ENCODE data around the gene HK1. TPM values are rescaled to one million over a fixed set of nuclear protein-coding genes. Genes with fewer than 3 reads are reported as not detected.

The HK1 gene
- total and polyA plus RNA-seq, 10 donors, result 19.0 to 108 (median 63.4) TPM

- 36 to 46% (median 41%) methylated on average over 3 of the region's 3 CpGs for WGBS, 5 donors
- H3K27ac ChIP-seq, result no peak overlapping the region
- H3K36me3 ChIP-seq, result no peaks in the 10 kb centered on the region
- H3K27me3 ChIP-seq (replicated peaks in 1 of 7), result no peaks in the 10 kb centered on the region
- no peak for TF ChIP-seq POLR2AphosphoS5 (IDR thresholded peaks at IDR 0.05)
- H3K4me1 ChIP-seq, result peaks cover 0 to 5% (median 0%) of the 10 kb centered on the region in 6 donors
- intact Hi-C loops (cut with DNase I; ENCODE audit: low total_unique reads), result no loop called here
- H3K4me3 ChIP-seq, result no peak overlapping the region
- no peaks in the 10 kb centered on the region for H3K9me3 ChIP-seq
- DNase-seq, result no peak
Observed at GRCh38 chr10:69270990-69271389, 7.3 kb upstream of the HK1 start.

- intact Hi-C loops (cut with DNase I; ENCODE audit: low total_unique reads), result no loop called here
- Histone ChIP-seq H3K27ac (no peak overlapping the region), H3K4me3 (no peak overlapping the region), H3K27me3 (replicated peaks in 1 of 7) (no peaks in the 10 kb centered on the region), H3K4me1 (peaks cover 0 to 5% (median 0%) of the 10 kb centered on the region in 6 donors), H3K9me3 (no peaks in the 10 kb centered on the region), H3K36me3 (no peaks in the 10 kb centered on the region)
- DNase-seq, result no peak
- TF ChIP-seq POLR2AphosphoS5 (IDR thresholded peaks at IDR 0.05), result no peak
- no peak for TF ChIP-seq CTCF (IDR thresholded peaks at IDR 0.05 in 8 of 11, conservative IDR thresholded peaks at IDR 0.05 in 3 of 11)
- 83 to 96% (median 90%) methylated on average over 1 of the region's 1 CpG for WGBS, 5 donors
Observed at GRCh38 chr10:69272624-69273023, 5.7 kb upstream of the HK1 start.

GRCh38 chr10:69275444-69275843 is 2.9 kb upstream of the HK1 start:
- intact Hi-C loops (cut with DNase I; ENCODE audit: low total_unique reads), result no loop called here
- H3K27ac ChIP-seq, result no peak overlapping the region
- peaks cover 3 to 22% (median 17%) of the 10 kb centered on the region in 6 donors for H3K4me1 ChIP-seq
- DNase-seq, result no peak
- no peaks in the 10 kb centered on the region for H3K27me3 ChIP-seq (replicated peaks in 1 of 7)
- no peaks in the 10 kb centered on the region for H3K36me3 ChIP-seq
- TF ChIP-seq POLR2AphosphoS5 (IDR thresholded peaks at IDR 0.05) (no peak), CTCF (IDR thresholded peaks at IDR 0.05 in 8 of 11, conservative IDR thresholded peaks at IDR 0.05 in 3 of 11) (no peak), POLR2A (IDR thresholded peaks at IDR 0.05) (no peak)
- no peaks in the 10 kb centered on the region for H3K9me3 ChIP-seq
- 87 to 100% (median 92%) methylated on average over 1 of the region's 1 CpG for WGBS, 5 donors
- H3K4me3 ChIP-seq, result no peak overlapping the region

- no peak overlapping the region for H3K27ac ChIP-seq
- no peaks in the 10 kb centered on the region for H3K9me3 ChIP-seq
- H3K27me3 ChIP-seq (replicated peaks in 1 of 7), result no peaks in the 10 kb centered on the region
- intact Hi-C loops (cut with DNase I; ENCODE audit: low total_unique reads), result no loop called here
- 93 to 96% (median 96%) methylated on average over 6 of the region's 6 CpGs for WGBS, 5 donors
- peaks cover 3 to 22% (median 15%) of the 10 kb centered on the region in 6 donors for H3K4me1 ChIP-seq
- H3K4me3 ChIP-seq, result no peak overlapping the region
- no peak for DNase-seq
- H3K36me3 ChIP-seq, result no peaks in the 10 kb centered on the region
- TF ChIP-seq POLR2AphosphoS5 (IDR thresholded peaks at IDR 0.05) (no peak), POLR2A (IDR thresholded peaks at IDR 0.05) (no peak), CTCF (IDR thresholded peaks at IDR 0.05 in 8 of 11, conservative IDR thresholded peaks at IDR 0.05 in 3 of 11) (no peak)
Observed at GRCh38 chr10:69276503-69276902, 1.8 kb upstream of the HK1 start.

- Histone ChIP-seq H3K27me3 (replicated peaks in 1 of 7) (no peaks in the 10 kb centered on the region), H3K27ac (peak overlapping the region in 3 of 8 donors; percentile 27 to 53 (median 36)), H3K36me3 (no peaks in the 10 kb centered on the region), H3K4me3 (no peak overlapping the region), H3K4me1 (peaks cover 3 to 25% (median 15%) of the 10 kb centered on the region in 6 donors), H3K9me3 (no peaks in the 10 kb centered on the region)
- no peak for TF ChIP-seq POLR2AphosphoS5 (IDR thresholded peaks at IDR 0.05)
- no peak for TF ChIP-seq POLR2A (IDR thresholded peaks at IDR 0.05)
- TF ChIP-seq CTCF (IDR thresholded peaks at IDR 0.05 in 8 of 11, conservative IDR thresholded peaks at IDR 0.05 in 3 of 11), result no peak
- intact Hi-C loops (cut with DNase I; ENCODE audit: low total_unique reads), result no loop called here
- no peak for DNase-seq
- WGBS, 5 donors, result 60 to 74% (median 65%) methylated on average over 2 of the region's 2 CpGs
Observed at GRCh38 chr10:69279110-69279509, 814 bp downstream of the HK1 start.
